RWPE1 (cell line): ENCODE measurements around the gene SMARCAL1.

Experiments used
- CTCF ChIA-PET: fragments of 350-600 bp; sonication (Branson Sonifier 250); formaldehyde crosslinking; extraction: SDS; loops from one replicate; lab custom pipeline; 2021; lab: Yijun Ruan, JAX
- POLR2A ChIA-PET: fragments of 400-600 bp; formaldehyde crosslinking; extraction: SDS; loops from one replicate; lab custom pipeline; 2020; ENCODE audit warnings: antibody characterized with exemption; ENCODE audit not compliant: low non-redundant PET; lab: Yijun Ruan, JAX
- DNase-seq: peaks from one replicate; pipeline ENCODE4 v3.0.0; 2012; ENCODE audit warnings: low spot score
- H3K27ac ChIP-seq: fragments of 450-650 bp; 2 replicates; pipeline ENCODE4 v1.5.1; 2017
- CTCF ChIP-seq: fragments of 450-650 bp; conservative IDR thresholded peaks from 2 replicates; pipeline ENCODE4 v1.5.1; 2017; ENCODE audit warnings: low read depth, mild to moderate bottlenecking

SMARCAL1 gene

GRCh38 chr2:216391401-216391800 lies 20.9 kb upstream of the SMARCAL1 start:
- TF ChIP-seq CTCF, result no peak
- POLR2A ChIA-PET, result no interaction called here
- CTCF ChIA-PET, result no interaction called here
- peak overlapping the region; percentile 54 for H3K27ac ChIP-seq
- DNase-seq, result no peak

GRCh38 chr2:216392018-216392562 lies 20.2 kb upstream of the SMARCAL1 start:
- DNase-seq, result no peak
- TF ChIP-seq CTCF, result no peak
- ChIA-PET CTCF (no interaction called here), POLR2A (no interaction called here)
- peak overlapping the region; percentile 54 for H3K27ac ChIP-seq

GRCh38 chr2:216392945-216393840 lies 19.1 kb upstream of the SMARCAL1 start:
- H3K27ac ChIP-seq, result no peak overlapping the region
- no peak for TF ChIP-seq CTCF
- no peak for DNase-seq
- POLR2A ChIA-PET, result no interaction called here
- CTCF ChIA-PET, result no interaction called here

GRCh38 chr2:216394881-216395280 lies 17.4 kb upstream of the SMARCAL1 start:
- POLR2A ChIA-PET, result no interaction called here
- DNase-seq, result no peak
- no peak for TF ChIP-seq CTCF
- H3K27ac ChIP-seq, result no peak overlapping the region
- CTCF ChIA-PET, result no interaction called here

GRCh38 chr2:216399621-216400020 lies 12.7 kb upstream of the SMARCAL1 start:
- no peak for DNase-seq
- POLR2A ChIA-PET, result interaction anchor here (0.6 kb wide), 1 partner anchor 119 kb away, joined by 3 read pairs; no protein-coding TSS in a partner anchor
- CTCF ChIA-PET, result no interaction called here
- TF ChIP-seq CTCF, result no peak
- no peak overlapping the region for H3K27ac ChIP-seq

GRCh38 chr2:216402751-216403150 lies 9.5 kb upstream of the SMARCAL1 start:
- ChIA-PET POLR2A (no interaction called here), CTCF (interaction anchor here (0.5 to 1.1 kb wide), 4 partner anchors 72 to 252 kb away, joined by 3 to 7 read pairs (median 4); no protein-coding TSS in a partner anchor)
- TF ChIP-seq CTCF, result no peak
- DNase-seq, result no peak
- no peak overlapping the region for H3K27ac ChIP-seq
